Subcutaneous adipose tissue (tissue), 4 donors: ENCODE data around the gene GAB3. TPM values are rescaled to one million over a fixed set of nuclear protein-coding genes. Genes with fewer than 3 reads are reported as not detected.

Experiments
- CTCF ChIP-seq: fragments of 450-650 bp; IDR thresholded peaks from one replicate; pipeline ENCODE4 v1.5.1; 2016; ENCODE audit warnings: low read depth, mild to moderate bottlenecking, control low read depth, antibody characterized with exemption, moderate library complexity
- total RNA-seq, 4 donors: library from RNA; depleted of rRNA; stranded (reverse); fragments of >200 nt; gene quantifications; one replicate each; pipeline ENCODE4 v1.1.0, GENCODE V29; 2016

The GAB3 gene
- total RNA-seq, 4 donors from 2014 or later, result 8.6 to 18.9 (median 13.0) TPM

GRCh38 chrX:154715825-154716224 is 35.1 kb downstream of the GAB3 start:
- no peak for TF ChIP-seq CTCF

DNA sequence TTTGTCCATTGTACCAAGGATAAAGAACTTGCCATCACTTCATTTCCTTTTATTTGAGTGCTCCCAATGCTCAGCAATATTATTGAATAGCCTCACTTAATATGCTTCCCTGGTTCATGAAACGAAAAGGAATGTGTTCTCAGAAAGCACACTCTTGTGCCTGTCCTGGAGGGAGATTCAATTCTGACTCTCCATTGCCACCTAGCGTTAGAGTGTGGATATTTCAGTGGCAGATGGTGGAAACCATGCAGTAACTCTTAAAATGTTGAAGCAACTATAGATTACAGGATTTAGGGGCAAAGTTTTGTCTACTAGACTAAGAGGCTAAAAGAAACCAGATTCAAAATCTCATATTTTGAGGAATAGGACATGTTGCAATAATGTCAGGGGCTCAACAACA is 36.0 kb downstream of the GAB3 start:
- TF ChIP-seq CTCF, result no peak

DNA sequence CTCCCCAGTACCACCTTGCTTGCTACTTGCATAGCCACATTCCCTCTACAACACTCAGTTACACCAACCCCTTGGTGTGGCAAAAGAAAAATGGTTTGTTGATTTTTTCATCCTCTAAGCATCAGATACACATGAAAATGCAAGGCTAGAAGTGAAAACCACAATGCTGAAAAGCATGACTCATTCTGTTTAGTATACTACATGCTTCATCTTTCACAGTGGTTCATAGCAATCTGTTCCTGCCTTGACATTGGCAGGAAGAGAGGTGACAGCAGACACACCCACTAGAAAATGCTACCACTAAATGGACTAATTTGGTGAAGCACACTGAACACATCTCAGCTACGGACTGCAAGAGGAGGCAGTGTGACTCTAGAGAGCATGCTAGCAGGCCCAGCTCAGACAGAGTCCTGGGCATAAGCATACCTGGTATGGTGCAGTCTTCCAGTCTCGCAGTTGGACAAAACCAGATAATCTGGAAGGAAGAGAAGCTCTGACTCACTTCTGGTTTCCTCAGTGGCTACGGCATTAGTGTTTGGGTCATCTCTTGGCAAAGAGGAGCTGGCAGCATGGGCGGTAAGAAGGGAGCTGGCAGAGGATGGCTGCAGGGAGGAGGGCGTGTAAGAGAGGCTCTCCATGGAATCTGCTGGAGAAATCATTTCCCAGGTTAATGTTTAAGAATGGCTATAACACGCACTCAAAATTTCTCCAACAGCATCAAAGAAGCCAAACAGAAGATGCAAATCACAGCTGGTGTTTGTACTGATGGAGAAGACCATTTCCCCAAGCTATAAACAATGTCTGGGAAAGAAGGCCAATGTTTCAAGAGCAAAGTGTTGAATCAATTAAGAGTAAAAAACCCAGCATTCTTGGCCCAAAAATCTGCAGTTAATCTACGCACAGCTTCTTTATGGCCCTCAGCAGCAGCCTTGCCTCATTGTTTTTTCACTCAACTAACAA is 37.8 kb downstream of the GAB3 start:
- TF ChIP-seq CTCF, result no peak

DNA sequence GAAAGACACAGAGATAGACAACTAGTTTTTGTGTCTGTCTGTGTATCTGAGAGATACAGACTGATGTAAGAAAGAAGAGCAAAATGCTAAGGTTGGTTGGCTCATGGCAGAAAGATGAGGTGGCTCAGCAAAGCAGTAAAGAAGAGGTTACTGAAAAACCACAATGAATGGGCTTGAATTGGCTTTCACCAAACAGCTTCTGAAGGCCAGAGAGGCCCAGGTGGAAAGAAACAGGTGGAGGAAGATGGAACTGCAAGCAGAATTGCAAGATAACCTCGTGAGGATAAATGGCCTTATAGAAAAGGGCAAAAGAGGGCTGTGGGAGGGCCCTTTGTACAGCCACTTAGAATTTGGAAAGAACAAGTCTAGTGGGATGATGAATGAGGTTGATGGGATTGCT is 39.6 kb downstream of the GAB3 start:
- TF ChIP-seq CTCF, result no peak

- no peak for TF ChIP-seq CTCF
These were observed 40.6 kb downstream of the GAB3 start for GRCh38 chrX:154710309-154710708.

DNA sequence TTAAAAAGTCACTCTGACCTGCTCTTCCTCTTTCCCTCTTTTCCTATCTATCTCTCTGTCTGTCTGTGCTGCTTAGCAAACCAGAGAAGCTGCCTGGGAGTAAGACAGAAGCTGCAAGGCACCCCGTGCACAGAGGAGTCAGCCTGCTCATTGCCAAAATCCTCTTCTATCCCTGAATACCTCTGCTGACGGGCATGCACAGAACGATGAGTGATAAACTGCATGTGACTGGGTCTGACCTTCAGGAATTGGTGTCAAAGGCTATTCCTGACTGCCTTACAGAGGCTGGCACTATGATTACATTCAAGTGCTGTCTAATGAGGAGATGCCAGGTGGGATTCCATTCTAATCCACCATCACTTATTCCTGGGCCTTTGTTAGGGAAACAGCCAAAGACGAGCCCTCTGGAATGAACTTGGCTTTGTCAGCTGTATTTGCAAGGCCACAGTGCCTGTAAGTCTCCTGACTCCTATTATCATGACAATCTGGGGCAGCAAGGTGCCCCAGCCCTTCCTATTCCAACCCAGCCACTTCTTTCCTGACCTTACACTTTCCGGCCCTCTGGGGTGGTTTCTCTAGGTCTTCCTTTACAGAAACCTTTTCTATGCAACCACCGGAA is 52.1 kb downstream of the GAB3 start:
- no peak for TF ChIP-seq CTCF

DNA sequence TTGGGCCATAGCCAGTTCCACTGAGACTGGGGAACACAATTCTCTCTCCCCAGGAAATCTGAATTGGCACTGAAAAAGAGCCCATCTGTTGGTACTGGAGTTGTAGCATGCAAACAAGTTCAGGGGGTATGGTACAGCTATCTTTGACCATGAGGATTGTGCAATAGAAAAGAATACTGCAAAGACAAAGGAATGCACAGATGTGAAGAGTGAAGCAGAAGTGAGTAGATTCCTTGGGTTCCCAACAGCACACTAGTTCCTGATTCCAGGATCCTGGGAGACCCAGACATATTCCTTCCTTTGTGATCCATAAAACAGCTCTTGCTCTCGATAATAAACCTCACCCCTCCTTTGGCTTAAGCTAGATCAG is 54.2 kb downstream of the GAB3 start:
- no peak for TF ChIP-seq CTCF
